Effector CD4-positive, alpha-beta T cell (primary cell): ENCODE results near the gene PIK3CD.
A peak's percentile ranks its signal among the peaks of the same experiment; 100 is the strongest.

Experiments
- DNase-seq: peaks from one replicate; pipeline ENCODE4 v3.0.0-alpha.2; 2020
- total RNA-seq: gene quantifications from one replicate; lab custom pipeline; 2026; lab: John Stamatoyannopoulos, UW

PIK3CD gene
- total RNA-seq = 419 reads per million, percentile 97 among the genes with 10 or more reads in this experiment

GRCh38 chr1:9651565-9652378 is at the start of gene PIK3CD:
TSS of gene PIK3CD (plus strand) at chr1:9651731. CDS start at chr1:9710456, 58,725 bp downstream.
- DNase-seq = peak; percentile 10

- DNase-seq = no peak
Observed at GRCh38 chr1:9601942-9602793, 49.4 kb upstream of the PIK3CD start.

- DNase-seq = no peak
Observed at GRCh38 chr1:9602794-9603167, 48.8 kb upstream of the PIK3CD start.

- DNase-seq = no peak
Observed at GRCh38 chr1:9603307-9603706, 48.2 kb upstream of the PIK3CD start.

- no peak for DNase-seq
Observed at GRCh38 chr1:9603766-9604753, 47.5 kb upstream of the PIK3CD start.

- DNase-seq = no peak
Observed at GRCh38 chr1:9604836-9605235, 46.7 kb upstream of the PIK3CD start.

GRCh38 chr1:9605946-9606455 is 45.5 kb upstream of the PIK3CD start:
- no peak for DNase-seq

- DNase-seq = no peak
Observed at GRCh38 chr1:9606458-9606857, 45.1 kb upstream of the PIK3CD start.

- no peak for DNase-seq
Observed at GRCh38 chr1:9606948-9607347, 44.6 kb upstream of the PIK3CD start.

- no peak for DNase-seq
Observed at GRCh38 chr1:9607352-9607751, 44.2 kb upstream of the PIK3CD start.

- DNase-seq = no peak
Observed at GRCh38 chr1:9609998-9610397, 41.5 kb upstream of the PIK3CD start.

GRCh38 chr1:9610548-9610947 is 41.0 kb upstream of the PIK3CD start:
- no peak for DNase-seq

- no peak for DNase-seq
Observed at GRCh38 chr1:9611716-9612115, 39.8 kb upstream of the PIK3CD start.

- no peak for DNase-seq
Observed at GRCh38 chr1:9612162-9612845, 39.2 kb upstream of the PIK3CD start.

- no peak for DNase-seq
Observed at GRCh38 chr1:9612871-9613624, 38.5 kb upstream of the PIK3CD start.

GRCh38 chr1:9613625-9614299 is 37.8 kb upstream of the PIK3CD start:
- no peak for DNase-seq

- no peak for DNase-seq
Observed at GRCh38 chr1:9615316-9616063, 36.0 kb upstream of the PIK3CD start.

- no peak for DNase-seq
Observed at GRCh38 chr1:9618909-9619679, 32.4 kb upstream of the PIK3CD start.

- no peak for DNase-seq
Observed at GRCh38 chr1:9621032-9621431, 30.5 kb upstream of the PIK3CD start.
